Measurements from ENCODE around the gene LRRC4C.

DNA sequence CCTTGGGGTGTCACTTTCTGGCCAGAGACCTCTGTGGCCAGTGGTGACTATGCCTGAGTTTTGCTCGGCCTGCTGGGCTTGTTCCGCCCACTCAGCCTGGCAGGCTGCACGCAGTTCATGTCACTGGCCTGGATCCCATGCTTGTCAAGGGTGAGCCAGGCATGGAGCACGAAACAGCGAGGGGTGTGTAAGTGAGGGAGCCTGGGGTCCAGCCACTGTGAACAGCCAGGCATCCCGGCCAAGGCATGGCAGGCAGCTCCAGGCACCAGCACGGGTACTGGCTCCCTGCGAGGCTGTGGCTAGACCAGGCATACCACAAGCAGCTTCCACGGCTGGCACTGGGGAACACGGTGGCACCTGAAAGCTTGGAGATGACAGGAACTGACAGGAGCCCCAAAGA lies 214.3 kb downstream of the LRRC4C start:
- TF ChIP-seq, protein P1, sequence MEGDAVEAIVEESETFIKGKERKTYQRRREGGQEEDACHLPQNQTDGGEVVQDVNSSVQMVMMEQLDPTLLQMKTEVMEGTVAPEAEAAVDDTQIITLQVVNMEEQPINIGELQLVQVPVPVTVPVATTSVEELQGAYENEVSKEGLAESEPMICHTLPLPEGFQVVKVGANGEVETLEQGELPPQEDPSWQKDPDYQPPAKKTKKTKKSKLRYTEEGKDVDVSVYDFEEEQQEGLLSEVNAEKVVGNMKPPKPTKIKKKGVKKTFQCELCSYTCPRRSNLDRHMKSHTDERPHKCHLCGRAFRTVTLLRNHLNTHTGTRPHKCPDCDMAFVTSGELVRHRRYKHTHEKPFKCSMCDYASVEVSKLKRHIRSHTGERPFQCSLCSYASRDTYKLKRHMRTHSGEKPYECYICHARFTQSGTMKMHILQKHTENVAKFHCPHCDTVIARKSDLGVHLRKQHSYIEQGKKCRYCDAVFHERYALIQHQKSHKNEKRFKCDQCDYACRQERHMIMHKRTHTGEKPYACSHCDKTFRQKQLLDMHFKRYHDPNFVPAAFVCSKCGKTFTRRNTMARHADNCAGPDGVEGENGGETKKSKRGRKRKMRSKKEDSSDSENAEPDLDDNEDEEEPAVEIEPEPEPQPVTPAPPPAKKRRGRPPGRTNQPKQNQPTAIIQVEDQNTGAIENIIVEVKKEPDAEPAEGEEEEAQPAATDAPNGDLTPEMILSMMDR (IDR thresholded peaks at IDR 0.05): no peak
- TF ChIP-seq POLR2A (IDR thresholded peaks at IDR 0.05): no peak

Measured in Peyer's patch (tissue), 4 donors.